HepG2 (cell line): ENCODE results near the gene HS3ST3A1. TPM values are rescaled to one million over a fixed set of nuclear protein-coding genes. Genes with fewer than 3 reads are reported as not detected.

ENCODE experiments used
- CEBPG ChIP-seq: IDR thresholded peaks from 2 replicates; pipeline ENCODE4 v1.6.1; 2016
- CTCF ChIP-seq: sonication (generic); formaldehyde crosslinking; IDR thresholded peaks from 2 replicates; pipeline ENCODE4 v1.5.0; 2020; ENCODE audit warnings: mild to moderate bottlenecking, missing genetic modification reagents, moderate library complexity
- E2F2 ChIP-seq: sonication (generic); formaldehyde crosslinking; IDR thresholded peaks from 2 replicates; pipeline ENCODE4 v1.4.0; 2020; ENCODE audit warnings: missing genetic modification reagents, borderline replicate concordance
- JUNB ChIP-seq: sonication (generic); formaldehyde crosslinking; IDR thresholded peaks from 2 replicates; pipeline ENCODE4 v1.8.0; 2022; ENCODE audit warnings: missing genetic modification reagents, mild to moderate bottlenecking, borderline replicate concordance
- MYC ChIP-seq: sonication (generic); formaldehyde crosslinking; IDR thresholded peaks from 2 replicates; pipeline ENCODE4 v1.9.0; 2021; ENCODE audit warnings: missing genetic modification reagents, borderline replicate concordance
- PRMT3 ChIP-seq: sonication (generic); formaldehyde crosslinking; IDR thresholded peaks from 2 replicates; pipeline ENCODE4 v1.8.1; 2022; ENCODE audit warnings: low read depth, mild to moderate bottlenecking, moderate library complexity, missing genetic modification reagents, borderline replicate concordance
- SCMH1 ChIP-seq: sonication (generic); formaldehyde crosslinking; IDR thresholded peaks from 2 replicates; pipeline ENCODE4 v1.9.0; 2021; ENCODE audit warnings: missing genetic modification reagents, mild to moderate bottlenecking, borderline replicate concordance
- STAG1 ChIP-seq: sonication (generic); formaldehyde crosslinking; IDR thresholded peaks from 2 replicates; pipeline ENCODE4 v1.4.0; 2020; ENCODE audit warnings: missing genetic modification reagents
- THYN1 ChIP-seq: sonication (generic); formaldehyde crosslinking; IDR thresholded peaks from 2 replicates; pipeline ENCODE4 v1.8.1; 2023; ENCODE audit warnings: low read depth, mild to moderate bottlenecking, moderate library complexity, missing genetic modification reagents, borderline replicate concordance
- TRAFD1 ChIP-seq: sonication (generic); formaldehyde crosslinking; IDR thresholded peaks from 2 replicates; pipeline ENCODE4 v1.5.1; 2020; ENCODE audit warnings: missing genetic modification reagents, mild to moderate bottlenecking, borderline replicate concordance
- ZBTB26 ChIP-seq: IDR thresholded peaks from 2 replicates; pipeline ENCODE4 v1.6.1; 2016; ENCODE audit warnings: missing compliant biosample characterization, missing genetic modification reagents, borderline replicate concordance
- ZBTB37 ChIP-seq: sonication (generic); formaldehyde crosslinking; IDR thresholded peaks from 2 replicates; pipeline ENCODE4 v1.4.0; 2020; ENCODE audit warnings: mild to moderate bottlenecking, missing genetic modification reagents
- ZBTB38 ChIP-seq: sonication (generic); formaldehyde crosslinking; IDR thresholded peaks from 2 replicates; pipeline ENCODE4 v1.5.1; 2020; ENCODE audit warnings: mild to moderate bottlenecking, missing genetic modification reagents
- ZNF124 ChIP-seq: sonication (generic); formaldehyde crosslinking; IDR thresholded peaks from 2 replicates; pipeline ENCODE4 v1.4.0; 2020; ENCODE audit warnings: missing genetic modification reagents
- ZNF329 ChIP-seq: sonication (generic); formaldehyde crosslinking; IDR thresholded peaks from 2 replicates; pipeline ENCODE4 v1.9.0; 2021; ENCODE audit warnings: low read depth, mild to moderate bottlenecking, missing genetic modification reagents
- ZNF331 ChIP-seq: sonication (generic); formaldehyde crosslinking; IDR thresholded peaks from 2 replicates; pipeline ENCODE4 v1.4.0; 2020; ENCODE audit warnings: missing genetic modification reagents
- ZNF501 ChIP-seq: sonication (generic); formaldehyde crosslinking; IDR thresholded peaks from 2 replicates; pipeline ENCODE4 v1.5.1; 2020; ENCODE audit warnings: mild to moderate bottlenecking, moderate library complexity, missing genetic modification reagents
- ZNF557 ChIP-seq: sonication (generic); formaldehyde crosslinking; IDR thresholded peaks from 2 replicates; pipeline ENCODE4 v1.4.0; 2020; ENCODE audit warnings: missing genetic modification reagents
- ZNF737 ChIP-seq: sonication (generic); formaldehyde crosslinking; IDR thresholded peaks from 2 replicates; pipeline ENCODE4 v1.5.0; 2020; ENCODE audit warnings: missing genetic modification reagents, mild to moderate bottlenecking, borderline replicate concordance
- ZSCAN25 ChIP-seq: sonication (generic); formaldehyde crosslinking; IDR thresholded peaks from 2 replicates; pipeline ENCODE4 v1.8.0; 2022; ENCODE audit warnings: mild to moderate bottlenecking, missing genetic modification reagents
- polyA plus RNA-seq, 8 experiments: library from polyadenylated mRNA; depleted of rRNA in 3 of 8; stranded (reverse) in 7 of 8; unstranded in 1 of 8; fragments of >200 nt; fragmentation: Illumina TruSeq in 4 of 8; extraction: Trizol in 4 of 8; gene quantifications; 2 replicates each; pipeline versions ENCODE4 v1.2.1 to v1.2.3, GENCODE V29; 2011 to 2016; ENCODE audit warnings: low read depth in 4 of 8, missing spikeins in 1 of 8, mixed read lengths in 1 of 8; ENCODE audit not compliant: insufficient read depth in 1 of 8
- total RNA-seq, 5 experiments: library from RNA; depleted of rRNA; stranded (reverse); fragments of >200 nt; fragmentation: Illumina TruSeq; extraction: Trizol; gene quantifications; 2 replicates each; pipeline ENCODE4 v1.2.3, GENCODE V29; 2016; ENCODE audit warnings: low read depth in 1 of 5

Gene HS3ST3A1
- total and polyA plus RNA-seq, 2 of the 13 experiments (the other 11 are each of a cell fraction or from before 2014, with no cell fraction given), result 1.3 to 3.5 TPM

GRCh38 chr17:13596241-13596923 lies 5.3 kb downstream of the HS3ST3A1 start (continued):
- TF ChIP-seq E2F2 (CRISPR knock-in tag) (no peak), ZSCAN25 (no peak), ZNF329 (no peak), TRAFD1 (CRISPR knock-in tag) (no peak), STAG1 (CRISPR knock-in tag) (no peak), CTCF (CRISPR knock-in tag) (no peak), SCMH1 (CRISPR knock-in tag) (no peak), ZNF737 (CRISPR knock-in tag) (no peak), ZBTB37 (no peak), ZNF124 (CRISPR knock-in tag) (no peak), THYN1 (no peak), JUNB (no peak), CEBPG (CRISPR knock-in tag) (no peak), ZNF331 (no peak), ZBTB38 (CRISPR knock-in tag) (peak; percentile 61), ZNF557 (no peak), PRMT3 (CRISPR knock-in tag) (no peak), ZNF501 (CRISPR knock-in tag) (0 out of 2 replicates have a peak, but pooled peaks have one; percentile 48), MYC (no peak), ZBTB26 (no peak)
